Stimulated activated CD8-positive, alpha-beta memory T cell treated with anti-CD3 and anti-CD28 coated beads, Interleukin-12 subunit alpha, Interleukin-12 subunit beta, amount 100 ng/mL, for 4 hours (primary cell): ENCODE results near the gene GALNT7.
A peak's percentile ranks its signal among the peaks of the same experiment; 100 is the strongest.
"Not testable (repeated sequence)": the region's sequence is repeated elsewhere in the genome, so short reads cannot be mapped to it uniquely, and the experiment has no call there.

Experiments
- DNase-seq: peaks from one replicate; pipeline ENCODE4 v3.0.0-alpha.2; 2020; ENCODE audit warnings: low read depth

Gene GALNT7

DNA sequence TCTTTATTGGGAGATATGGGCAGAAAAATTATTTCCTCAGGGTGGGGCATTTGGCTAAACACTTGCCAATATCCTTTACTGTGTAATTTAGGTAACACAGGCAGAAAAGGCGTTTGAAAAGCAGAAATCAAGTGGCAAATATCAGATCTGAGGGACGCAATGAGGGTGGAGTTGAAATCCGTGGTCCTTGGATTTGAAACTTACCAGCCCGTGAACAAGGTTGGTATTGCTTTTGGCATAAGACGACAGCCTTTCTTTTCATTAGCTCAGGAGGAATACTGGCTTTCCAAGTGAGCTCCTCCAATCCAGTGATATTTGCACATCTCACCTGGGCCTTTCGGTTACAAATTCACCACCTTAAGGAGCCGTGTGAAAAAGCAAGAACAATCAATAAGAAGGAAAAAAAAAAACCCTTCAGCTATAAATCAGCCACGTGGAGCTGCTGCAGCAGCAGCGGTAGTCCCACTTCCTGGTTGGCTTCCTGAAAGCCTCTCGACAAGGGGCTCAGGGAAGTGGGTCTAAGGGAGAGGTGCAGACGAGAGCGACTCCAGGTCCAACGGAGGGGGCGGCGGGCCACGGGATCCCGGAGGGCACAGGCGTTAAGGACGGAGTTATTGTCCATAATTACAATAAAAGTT, 734 bp upstream of the GALNT7 start:
- no peak for DNase-seq

DNA sequence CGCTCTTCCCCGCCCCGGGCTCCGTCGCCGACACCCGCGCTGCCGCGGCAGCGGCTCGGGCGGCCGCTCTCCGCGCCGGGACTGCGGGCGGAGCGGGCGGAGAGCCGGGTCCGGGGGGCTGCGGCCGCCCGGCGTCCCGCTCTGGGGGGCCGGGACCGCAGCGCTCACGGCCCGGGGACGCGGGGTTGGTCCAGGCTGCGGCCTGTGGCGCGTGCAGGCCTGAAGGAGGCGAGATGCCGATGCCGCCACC, 492 bp downstream of the GALNT7 start:
- DNase-seq: no peak

DNA sequence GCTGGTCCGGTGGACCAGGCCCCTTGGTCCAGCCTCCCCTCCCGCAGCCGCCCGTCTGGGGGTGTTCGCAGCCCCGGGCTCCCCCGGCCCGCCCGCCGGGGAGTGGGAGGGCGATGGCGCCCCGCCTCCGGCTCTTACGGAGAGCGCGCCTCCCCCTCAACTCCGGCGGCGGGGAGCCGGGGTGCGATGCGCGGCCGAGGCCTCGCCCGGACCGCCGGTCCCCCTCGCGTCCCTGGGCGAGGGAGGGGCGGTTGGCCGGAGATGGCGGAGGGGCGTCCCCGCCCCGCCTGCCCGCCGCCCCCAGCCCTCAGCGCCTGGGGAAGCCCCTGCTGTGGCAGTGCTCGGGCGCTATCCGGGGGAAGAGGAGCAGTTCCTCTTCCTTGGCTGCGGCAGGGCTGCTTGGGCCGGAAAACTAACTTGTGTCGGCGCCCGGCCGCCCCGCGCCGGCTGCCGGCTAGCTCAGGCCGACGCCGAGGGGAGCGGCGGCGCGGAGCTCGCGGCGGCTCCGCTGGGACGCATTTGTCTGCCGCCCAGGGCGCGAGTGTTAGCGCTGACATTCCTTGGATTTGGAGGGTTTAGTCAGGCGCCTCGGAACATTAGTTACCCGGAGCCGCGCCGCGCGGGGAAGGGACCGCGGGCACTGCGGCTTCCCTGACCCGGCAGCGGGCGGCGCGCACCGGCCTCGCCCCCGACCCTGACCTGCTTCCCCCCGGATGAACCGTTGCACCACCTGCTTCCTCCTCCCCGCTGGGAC, 994 bp downstream of the GALNT7 start:
- peak; percentile 52 for DNase-seq

DNA sequence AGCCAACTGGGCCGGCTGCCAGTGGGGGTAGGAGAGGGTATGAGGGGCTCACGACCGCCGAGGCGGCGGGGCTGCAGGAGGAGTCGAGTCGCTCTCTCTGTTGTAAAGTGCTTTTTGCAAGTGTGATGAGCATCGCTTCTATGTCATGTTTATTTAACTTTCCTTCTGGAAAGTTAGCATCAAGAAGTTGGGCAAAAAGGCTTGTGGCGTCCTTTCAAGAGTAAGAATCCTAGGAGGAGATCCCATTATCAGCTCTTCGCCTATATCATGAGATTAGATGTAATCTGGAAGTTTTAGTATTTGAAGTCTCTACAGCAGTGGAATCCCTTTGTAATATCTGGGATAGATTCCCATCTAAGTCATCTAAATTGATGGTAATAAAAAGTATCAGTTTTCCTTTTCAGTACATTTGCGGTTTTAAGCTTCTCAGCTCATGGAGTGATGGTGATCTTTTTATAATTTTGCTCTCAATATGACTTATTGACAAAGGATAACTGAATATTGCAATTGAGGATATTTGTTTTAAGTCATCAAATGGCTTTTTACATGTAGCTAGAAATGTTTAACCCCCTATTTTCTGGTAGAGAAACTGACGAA, 1.7 kb downstream of the GALNT7 start:
- DNase-seq: no peak

DNA sequence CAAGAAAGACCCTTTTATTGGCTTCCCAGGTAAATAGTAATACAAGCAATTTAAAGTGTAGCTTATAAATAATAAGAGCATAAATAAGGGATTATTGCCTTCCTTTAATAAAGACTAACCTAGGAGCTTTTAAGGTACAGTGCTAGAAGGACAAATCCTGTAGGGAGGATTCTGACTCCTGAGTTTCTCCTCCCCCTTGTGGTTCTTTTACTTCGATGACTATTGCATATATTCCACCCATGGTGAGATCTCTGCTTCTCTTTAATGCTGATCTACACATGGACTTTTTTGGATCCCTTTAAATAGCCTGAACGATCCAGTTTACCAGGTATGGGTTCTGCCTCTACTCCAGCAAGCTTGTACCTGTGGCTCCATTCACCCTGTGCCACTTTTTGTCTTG, 2.5 kb downstream of the GALNT7 start:
- no peak for DNase-seq

DNA sequence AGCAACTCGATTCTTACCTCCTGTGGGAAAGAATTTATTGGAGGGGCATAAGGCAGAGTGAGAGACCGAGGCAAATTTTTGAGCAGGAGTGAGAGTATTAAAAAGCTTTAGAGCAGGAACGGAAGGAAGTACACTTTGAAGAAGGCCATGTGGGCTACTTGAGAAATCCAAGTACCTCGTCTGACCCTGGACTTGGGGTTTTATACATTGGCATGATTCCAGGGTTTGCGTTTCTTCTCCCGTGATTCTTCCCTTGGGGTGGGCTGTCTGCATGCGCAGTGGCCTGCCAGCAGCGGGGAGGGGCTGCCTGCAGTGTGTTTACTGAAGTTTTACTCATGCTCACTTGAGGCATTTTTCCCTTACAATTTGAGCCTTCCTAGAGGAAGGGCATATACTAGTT, 3.4 kb downstream of the GALNT7 start:
- no peak for DNase-seq

DNA sequence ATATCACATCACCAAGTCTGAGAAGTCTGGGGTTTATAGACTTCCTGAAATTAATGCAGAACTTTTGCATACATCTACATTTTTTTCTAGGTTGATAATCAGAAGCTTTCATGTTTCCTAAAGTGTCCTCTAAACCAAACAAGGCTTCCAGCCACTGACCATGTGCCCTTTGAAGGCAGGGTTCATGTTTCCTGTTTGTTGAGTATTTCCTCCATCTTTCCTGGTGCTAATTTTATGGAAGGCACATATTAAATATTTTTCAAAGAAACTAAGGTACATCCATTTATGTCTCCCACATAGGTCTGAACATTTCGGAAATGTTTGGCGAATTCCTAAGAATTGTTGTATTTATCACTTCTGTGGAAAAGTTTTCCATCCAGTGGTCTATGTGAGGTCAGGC, 5.6 kb downstream of the GALNT7 start:
- DNase-seq: no peak

DNA sequence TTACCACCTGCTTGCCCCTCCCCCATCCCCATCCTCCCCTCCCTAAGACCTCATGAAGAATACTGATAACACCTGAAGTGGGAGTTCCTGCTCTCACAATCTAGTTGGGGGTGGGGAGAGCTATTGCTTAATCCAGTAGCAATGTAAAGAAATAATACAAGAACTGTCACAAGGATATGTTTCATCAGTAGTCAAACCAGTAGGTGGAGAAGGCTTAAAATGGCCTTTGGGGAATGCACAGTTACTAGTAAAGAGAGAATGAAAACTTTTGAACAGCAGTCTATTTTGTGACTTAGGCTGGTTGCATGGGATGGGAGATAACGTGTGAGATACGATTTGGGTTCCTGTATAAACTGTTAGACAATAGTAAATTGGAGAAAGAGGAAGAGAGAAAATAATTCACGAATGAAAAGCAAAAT, 6.0 kb downstream of the GALNT7 start:
- no peak for DNase-seq

DNA sequence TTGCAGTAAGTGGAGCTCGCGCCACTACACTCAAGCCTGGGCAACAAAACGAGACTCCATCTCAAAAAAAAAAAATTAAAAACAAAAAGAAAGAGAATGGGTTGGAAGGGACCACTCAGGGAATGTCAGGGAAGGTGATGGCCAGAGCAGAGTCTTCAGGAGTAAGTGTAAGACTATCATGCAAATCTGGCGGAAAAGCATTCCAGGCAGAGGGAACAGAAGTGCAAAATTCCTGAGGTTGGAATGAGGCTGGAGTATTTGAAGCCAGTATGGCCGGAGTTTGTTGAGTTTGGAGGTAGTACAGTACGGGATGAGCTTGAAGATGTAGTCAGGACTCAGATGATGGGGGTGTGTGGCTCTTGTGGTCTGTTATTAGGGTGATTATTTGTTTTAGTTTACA, 7.4 kb downstream of the GALNT7 start:
- DNase-seq: no peak

DNA sequence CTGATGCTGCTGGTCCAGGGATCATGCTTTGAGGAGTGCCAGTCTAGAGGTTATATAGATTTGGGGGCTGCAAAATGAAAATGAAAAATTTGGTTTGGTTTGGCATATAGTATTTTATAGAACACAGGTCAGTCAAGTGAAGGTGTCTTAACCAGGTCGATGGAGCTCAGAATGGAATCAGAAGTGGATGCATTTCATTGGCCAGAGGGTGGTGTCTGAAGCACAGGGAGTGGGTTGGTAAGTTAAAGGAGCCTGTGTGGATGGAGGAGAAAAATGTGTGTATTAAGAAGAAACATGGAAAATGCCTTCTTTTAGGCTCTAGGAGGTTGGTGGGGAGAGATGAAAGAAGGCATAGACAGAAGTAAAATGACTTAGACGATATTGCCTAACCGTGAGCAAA, 8.6 kb downstream of the GALNT7 start:
- no peak for DNase-seq

DNA sequence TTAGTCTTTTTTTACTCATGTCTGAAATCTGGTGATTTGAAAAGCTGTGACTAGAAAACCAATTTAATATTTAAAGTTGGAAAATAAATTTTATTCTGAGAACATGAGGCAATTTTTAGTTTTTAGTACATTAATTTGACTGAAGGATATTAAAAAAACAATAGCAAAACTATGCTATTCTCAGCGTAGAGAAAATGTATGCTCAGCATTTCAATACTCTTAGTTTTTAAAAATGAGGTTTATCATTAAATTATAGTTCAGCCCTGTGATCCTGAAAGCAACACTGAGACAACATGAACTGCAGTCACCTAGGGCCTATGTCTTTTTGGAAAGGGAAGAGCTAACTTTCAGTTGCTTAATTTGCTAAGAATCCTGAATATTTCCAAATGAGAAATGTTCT, 9.5 kb downstream of the GALNT7 start:
- no peak for DNase-seq

DNA sequence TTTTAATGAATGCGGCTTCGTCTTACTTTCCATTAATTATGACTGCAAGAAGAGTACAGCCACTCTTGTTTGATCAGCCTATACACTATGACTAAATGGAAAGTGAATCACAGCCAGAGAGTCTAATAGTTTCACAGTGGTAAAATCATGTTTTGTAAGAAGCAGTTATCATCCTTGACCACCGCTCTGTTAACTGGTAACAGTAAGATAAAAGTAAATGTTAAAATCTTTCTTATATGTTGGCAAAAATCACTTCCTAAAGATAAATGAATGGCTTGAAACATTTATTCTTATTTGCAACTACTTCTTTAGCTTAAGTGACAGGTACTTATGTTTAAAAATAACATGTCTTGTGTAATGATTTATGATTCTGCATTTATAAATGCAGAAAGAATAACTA, 13.2 kb downstream of the GALNT7 start:
- no peak for DNase-seq

DNA sequence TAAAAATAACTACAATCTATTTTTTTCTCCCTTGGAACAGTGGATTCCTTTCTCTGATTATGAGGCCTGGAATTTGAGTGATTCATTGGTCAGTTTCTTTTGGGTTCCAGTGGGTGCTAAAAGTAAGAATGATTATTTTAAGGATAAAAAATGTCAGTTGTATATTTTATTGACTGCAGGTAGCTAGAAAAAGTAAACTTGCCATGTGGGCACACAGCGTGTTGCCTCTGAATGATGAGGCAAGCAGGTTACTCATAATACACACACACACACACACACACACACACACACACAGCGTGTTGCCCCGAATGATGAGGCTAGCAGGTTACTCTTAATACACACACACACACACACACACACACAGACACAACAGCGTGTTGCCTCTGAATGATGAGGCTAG, 13.8 kb downstream of the GALNT7 start:
- no peak for DNase-seq

DNA sequence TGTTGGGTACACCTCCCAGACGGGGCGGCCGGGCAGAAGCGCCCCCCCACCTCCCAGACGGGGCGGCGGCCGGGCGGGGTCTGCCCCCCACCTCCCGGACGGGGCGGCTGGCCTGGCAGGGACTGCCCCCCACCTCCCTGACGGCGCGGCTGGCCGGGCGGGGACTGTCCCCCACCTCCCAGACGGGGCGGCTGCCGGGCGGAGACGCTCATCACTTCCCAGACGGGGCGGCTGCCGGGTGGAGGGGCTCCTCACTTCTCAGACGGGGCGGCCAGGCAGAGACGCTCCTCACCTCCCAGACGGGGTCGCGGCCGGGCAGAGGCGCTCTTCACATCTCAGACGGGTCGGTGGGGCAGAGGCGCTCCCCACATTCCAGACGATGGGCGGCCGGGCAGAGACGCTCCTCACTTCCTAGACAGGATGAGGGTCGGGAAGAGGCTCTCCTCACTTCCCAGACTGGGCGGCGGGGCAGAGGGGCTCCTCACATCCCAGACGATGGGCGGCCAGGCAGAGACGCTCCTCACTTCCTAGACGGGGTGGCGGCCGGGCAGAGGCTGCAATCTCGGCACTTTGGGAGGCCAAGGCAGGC, 15.1 kb downstream of the GALNT7 start:
- not testable (repeated sequence) for DNase-seq

DNA sequence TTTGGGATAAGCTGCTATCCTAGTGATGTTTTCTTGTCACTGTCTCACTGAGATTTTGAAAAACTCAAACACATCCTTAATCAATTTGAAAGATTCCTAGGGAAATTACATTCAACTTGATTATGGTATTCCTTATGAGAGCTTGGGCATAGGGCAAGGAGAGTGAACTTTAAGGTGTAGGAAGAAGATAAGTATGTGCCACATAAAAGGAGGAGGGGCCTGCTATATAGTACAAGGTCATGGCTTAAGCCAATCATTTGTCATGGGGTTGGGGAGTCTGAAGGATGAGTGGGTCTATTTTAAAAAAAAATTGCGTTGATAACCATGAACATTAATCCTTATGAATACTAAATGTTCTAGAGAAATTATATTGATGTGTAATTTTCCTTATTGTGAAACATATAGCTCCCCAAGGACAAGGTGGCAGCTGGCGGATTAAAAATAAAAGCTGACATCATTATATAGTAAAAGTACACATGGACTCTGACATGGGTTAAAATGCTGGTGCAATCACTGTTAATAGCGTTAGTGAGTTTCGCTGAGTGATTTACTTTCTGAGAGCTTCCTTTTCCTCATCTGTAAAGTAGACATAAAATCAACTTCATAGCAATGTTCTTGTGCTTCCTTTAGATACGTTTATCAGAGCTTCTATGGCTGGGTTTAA, 17.4 kb downstream of the GALNT7 start:
- DNase-seq: no peak

DNA sequence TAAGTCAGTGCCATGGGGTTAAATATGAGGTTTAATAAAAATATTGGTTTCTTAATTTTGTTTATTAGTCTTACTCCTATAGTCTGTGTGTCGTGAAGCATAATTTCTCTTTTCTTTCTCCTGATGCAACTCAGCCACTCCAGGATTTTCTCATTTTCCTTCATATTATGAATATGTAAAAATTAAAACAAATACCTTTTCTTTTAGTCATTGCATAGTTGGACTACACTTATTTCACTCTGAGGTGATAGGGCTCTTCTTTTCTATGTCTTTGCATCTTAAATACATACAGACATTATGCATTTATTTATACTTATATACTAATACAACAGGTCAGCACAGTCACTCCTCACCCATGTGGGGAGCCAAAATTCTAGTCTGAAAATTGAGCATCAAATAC, 19.1 kb downstream of the GALNT7 start:
- DNase-seq: no peak

DNA sequence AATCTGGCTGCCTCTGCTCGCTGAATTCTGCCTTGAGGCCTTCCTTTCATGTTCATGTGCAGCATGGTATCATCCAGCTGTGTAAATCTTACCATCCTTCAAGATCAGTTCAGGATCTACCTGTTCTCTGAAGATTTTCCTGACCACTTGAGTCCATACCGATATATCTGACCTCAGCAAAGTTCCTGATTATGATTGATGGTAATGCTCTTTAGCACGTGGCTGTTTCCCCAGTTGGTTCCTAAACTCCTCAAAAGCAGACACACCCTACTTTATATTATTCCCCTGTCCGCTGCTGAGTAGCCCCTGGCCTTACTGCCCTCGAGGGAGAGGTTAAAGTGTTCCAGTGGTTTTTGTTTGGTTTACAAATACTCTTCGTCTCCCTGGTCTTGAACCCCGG, 20.0 kb downstream of the GALNT7 start:
- no peak for DNase-seq

DNA sequence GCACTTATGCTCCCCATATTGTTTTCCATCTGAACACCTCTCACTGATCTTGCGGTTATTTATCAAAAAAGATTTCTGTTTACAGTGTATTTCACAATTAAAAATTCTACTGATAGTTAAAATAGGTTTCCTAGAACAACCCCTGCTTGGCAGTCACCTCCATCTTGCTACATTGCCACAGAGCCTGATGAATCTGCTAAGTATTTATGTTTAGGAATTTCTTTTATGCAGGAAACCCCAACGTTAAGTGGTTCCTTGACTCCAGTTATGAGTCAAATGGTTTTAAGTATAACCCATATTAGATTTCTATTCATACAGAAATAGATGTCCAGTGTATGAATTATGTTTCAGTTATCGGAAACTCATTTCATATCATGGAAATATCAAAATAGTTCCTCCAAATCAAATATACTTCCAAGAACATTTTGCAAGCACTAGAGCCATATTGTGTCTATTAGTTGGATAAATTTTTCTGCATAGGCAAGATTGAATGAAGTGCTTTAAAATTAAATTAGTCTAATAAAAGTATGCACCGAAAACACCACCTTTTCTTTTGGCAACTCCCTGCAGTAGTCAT, 20.6 kb downstream of the GALNT7 start:
- no peak for DNase-seq

DNA sequence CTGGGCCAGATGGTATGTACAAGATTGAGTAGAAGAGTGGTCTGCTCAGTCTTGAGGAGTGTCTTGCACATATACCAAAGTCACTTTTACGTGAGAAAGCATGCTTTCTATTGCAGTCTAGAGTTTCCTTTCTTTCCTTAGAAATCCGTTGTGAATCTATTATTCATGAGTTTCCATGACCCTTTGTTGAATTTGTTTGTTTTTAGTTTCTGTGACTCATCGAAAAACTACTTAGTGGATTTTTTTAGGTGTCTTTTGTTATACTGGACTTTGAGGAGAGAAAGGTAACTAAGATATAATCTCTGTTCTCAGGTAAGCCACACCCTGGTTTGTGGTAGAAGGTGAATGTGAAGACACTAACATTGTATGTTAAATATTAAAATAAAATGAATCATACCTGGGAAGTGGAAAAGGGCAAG, 23.0 kb downstream of the GALNT7 start:
- no peak for DNase-seq

DNA sequence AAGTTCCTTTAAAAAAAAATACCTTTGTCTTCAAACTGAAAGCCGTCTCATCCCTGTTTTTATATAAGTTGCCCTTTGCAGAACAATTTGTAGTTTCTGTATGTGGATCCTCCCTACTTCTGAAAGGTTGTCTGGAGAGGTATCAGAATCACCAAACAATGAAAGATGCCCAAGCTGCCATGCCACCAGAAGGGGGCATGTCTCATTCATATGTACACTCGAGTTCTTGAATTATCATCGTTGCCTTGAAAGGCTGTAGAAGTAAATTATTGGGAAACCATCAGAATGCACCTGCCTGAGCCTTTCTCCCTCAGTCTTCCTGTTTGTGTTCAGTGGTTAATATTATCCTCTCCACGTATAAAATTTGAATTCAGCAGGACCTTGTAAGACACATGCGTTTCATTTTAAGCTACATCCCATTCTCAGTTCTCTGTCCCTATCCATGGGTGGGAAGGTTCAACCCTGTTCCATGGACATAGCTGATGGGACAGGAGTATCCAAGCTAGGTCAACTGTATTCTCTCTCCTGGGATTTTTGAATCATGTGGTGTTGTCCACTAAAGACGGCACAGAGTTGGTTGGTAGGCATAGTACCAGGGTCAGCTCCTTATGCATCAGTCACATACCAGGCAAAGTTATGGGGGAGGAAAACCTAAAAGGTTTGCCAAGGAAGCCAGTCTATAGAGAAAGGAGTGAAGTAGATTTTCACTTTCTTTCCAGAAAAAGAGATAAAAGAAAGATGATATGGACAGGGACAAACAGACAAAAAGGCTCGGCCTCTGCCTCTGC, 24.0 kb downstream of the GALNT7 start:
- DNase-seq: no peak

DNA sequence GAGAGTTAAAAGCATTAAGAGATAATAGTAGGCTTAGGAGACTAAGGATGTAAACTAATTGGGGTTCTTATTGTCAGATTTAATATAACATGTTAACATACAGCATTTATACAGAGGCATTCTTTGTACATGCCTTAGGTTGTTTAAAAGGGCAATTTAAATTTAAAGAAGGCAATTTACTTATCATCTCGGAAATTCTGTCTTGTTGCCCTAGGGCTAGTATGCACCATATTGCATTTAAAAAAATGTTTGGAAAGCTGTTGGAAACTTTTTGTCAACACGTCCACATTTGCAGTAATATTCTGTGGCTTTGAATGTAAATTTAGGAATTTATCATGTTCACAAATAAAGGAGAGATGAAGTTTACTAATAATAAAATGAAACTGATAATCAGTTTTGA, 25.5 kb downstream of the GALNT7 start:
- no peak for DNase-seq

DNA sequence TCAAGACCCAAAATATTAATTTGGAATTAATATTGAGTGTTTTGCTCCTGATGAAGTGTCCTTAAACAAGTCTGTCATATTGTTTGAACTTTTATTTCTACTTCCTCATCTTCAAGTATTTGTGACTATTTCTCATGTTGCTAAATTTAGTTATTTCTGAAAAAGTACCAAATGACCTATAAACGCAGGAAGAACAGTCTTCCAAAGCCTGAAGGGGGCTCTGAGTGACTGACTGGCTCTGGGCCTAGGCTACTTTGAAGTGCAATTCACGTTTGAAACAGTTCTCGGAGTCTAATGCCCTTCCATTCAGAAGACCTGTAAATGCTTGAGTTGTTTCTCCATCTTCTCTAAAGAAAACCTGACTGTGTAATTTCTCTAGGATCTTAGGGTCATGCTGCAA, 26.5 kb downstream of the GALNT7 start:
- no peak for DNase-seq
